SW 1271 (cell line): ENCODE data around the gene AFF3.

Experiments
- DNase-seq, 2 experiments: peaks; one replicate each; lab custom pipeline; 2025; lab: John Stamatoyannopoulos, UW

AFF3 gene

DNA sequence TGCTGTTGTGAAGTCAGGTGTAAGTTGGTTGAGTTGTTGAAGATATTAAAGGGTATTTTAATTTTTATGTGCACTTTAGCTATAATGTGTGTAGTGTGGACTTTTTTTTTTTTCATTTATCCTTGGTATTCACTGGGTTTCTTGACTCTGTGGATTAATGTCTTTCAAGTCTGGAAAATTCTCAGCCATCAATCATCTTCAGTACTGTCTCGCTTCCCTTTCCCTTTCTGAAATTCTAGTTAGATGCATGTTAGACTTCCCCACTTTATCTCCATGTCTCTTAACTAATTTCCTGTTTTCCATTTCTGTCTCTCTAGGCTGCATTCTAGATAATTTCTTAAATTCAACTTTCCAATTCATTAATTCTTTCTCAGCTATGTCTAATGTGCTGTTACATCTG is 404.9 kb downstream of the AFF3 start:
- DNase-seq, result no peak

DNA sequence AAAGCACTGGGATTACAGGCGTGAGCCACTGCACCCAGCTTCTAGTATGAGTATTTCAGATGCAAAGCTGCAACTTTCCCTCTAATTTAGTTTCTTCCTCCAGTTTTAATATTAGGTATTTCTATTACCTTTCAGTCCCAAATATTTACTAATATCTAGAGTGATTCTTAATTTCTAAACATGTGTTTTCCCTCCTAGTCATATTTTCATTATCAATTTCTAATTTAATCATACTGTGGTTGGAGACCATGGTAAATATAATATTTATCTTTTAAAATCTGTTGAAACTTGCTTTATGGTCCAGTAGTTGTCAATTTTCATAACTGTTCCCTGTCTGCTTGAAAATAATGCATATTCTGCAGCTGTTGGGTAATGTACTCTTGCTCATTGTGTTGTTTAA is 406.6 kb downstream of the AFF3 start:
- DNase-seq, result no peak

DNA sequence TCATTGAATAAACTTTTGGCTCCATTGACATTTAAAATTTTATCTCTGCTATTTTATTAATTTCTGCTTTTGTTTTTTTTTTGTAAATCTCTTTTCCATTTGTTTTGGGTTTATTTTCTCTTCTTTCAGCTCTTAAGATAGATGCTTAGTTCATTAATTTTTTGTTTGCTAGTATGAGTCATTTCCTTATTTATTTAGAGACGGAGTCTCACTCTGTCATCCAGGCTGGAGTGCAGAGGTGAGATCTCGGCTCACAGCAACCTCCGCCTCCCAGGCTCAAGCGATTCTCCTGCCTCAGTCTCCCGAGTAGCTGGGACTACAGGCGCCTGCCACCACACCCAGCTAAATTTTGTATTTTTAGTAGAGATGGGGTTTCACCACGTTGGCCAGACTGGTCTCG is 407.1 kb downstream of the AFF3 start:
- DNase-seq, result peak in 1 of 2 experiments; percentile 3

DNA sequence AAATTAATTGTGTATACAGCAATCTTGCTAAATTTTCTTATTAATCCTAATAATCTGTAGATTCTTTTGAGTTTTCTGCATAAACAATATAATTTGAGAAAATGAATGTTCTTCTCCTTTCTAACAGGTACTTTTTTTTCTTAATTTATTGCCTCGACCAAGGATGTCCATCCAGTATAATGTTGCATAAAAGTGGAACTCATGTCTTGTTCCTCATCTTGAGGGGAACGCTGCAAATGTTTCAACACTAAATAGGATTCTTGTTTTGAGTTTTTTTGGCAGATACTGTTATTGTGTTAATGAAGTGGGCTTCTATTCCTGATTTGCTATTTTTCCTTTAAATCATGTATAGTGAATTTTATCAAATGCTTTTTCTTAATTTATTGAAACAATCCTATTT is 408.2 kb downstream of the AFF3 start:
- no peak for DNase-seq

DNA sequence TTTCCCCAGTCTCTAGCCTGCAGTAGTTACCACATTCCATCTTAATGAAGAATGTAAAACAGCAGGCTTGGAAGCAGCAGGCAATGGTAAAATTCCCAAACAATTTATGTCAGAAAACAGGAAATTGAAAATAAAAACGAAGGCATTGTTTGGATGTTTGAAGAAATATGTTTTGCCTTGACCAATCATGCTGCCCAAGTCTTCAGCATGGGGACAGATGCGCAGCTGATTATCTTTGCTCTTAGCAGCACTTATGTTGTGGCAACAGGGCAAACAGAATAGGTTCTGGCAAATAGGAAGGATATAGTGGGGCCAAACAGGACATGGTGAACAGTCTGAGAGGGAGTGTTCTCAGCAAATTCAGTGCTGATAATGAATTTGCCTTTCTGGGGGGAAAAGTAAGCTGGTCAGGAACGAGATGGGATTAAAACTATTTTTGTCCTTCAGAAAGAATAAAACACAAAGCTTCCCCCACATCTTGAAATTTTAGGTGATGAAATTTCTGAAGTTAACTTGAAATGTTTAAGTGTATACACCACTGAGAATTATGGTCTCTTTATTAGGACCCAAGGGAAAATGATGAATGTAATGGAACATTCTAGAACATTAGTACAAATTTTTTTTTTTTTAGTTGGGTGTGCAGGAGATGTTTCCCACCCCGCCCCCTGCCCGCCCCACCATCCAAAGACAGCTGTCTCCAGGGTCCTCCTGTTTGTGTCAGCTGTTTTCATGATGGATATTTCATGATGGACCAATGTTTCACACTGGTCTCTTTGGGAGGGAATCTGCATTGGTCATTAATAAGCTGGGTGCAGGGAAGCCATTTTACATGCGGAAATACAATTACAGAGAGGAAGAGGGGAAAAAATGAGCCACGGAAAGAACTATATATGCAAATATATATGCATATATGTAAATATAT is 413.0 kb downstream of the AFF3 start:
- DNase-seq, result peak in 1 of 2 experiments; percentile 9

DNA sequence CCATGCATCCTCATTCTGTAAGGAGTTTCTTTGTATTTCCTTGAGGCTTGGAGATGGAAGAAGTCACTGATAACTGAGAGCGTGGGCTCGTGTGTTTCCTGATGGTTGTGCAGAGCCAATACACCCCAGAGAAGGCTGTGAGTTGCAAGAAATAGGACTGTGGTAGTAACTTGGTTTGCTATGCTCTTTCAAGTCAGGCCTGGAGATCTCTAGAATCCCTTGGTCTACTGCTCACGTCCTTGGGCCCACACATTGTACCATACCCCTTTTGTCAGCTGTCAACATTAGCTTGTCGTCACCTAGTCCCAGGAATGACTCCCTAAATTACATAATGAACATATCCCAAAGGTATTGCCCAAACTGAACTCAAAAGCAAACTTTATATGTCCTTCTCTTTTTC is 414.2 kb downstream of the AFF3 start:
- no peak for DNase-seq

DNA sequence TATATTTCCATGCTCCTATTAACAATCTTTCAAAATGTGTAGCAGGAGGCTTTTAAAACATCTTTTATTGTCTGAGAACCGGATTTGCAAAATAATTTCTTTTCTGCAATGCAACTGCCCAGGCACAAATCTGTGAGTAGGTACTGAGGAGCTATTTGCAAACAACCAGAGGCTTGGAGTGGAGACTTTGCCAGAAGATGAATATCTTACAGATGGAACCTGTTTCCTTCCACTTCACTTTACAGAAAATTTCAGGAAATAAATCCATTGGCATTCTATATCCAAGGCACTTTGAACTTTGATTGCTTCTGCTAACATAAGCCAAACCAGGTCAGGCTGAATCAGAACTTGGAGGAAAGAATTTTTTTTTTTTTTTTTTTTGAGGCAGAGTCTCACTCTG is 415.2 kb downstream of the AFF3 start:
- DNase-seq, result no peak

DNA sequence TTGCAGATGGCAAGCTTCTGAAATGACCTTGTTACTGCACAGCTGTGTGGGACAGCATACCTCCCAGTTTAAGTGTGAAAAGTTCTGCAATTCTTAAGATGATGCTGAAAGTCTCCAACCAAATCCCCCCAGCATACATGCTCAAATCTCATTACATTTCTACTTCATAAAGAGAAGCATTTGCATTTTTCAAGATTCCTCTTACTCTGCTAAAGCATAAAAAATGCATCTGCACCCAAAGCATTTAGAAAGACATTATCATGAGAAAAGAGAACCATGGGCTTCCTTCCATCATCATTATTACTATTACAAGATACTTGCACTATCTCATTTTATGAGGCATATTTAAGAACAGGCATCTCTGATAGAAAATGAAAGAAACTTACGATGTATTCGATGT is 415.7 kb downstream of the AFF3 start:
- no peak for DNase-seq

DNA sequence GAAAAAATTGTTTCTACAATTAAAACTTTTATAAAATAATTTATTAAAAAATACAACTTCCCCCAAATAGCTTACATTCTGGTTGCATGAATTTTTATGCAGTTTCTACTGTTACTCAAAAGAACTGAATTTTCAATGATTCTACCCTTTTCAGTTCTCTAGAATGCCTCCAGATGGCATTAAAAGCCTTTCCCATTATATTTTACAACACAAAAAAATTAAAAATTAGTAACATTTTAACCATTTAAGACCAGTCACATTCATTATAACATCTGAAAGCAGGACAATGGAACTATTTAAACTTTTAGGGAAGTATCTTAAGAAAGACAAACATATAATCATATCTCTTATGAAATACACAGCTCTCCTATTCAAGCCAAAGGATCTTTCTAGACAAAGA is 416.6 kb downstream of the AFF3 start:
- no peak for DNase-seq

DNA sequence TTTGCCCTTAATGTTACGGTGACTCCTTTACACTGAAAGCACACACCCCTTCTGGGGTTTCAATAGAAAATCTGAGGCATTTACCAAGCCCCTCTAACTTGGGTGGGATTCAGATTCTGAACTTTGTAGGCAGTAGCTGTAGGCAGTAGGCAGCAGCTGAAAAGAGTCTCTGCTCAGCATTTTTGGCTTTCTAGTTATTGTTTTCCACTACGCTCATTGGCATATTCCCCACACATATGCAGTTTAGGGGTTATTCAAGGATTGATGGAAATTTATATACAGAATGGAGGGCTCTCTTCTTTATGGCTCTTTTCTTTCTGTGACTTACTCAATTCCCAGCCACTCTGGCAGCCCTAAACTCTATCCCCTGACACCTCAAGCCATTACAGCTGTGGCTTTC is 419.9 kb downstream of the AFF3 start:
- no peak for DNase-seq

DNA sequence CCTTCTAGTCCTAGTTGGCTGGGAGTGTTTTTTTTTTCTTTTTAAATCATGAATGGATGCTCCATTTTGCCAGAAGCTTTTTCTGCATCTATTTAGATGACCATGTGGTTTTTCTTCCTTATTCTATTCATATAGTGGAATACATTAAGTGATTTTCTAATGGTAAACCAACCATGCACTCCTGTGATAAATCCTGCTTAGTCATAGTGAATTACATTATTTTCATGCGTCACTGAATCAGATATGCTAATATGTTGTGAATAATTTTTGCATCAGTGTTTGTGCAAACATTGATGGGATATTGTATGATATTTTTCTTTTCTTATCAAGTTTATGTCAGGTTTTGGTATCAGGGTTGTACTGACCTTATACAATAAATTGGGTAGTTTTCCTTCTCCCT is 423.3 kb downstream of the AFF3 start:
- DNase-seq, result no peak

DNA sequence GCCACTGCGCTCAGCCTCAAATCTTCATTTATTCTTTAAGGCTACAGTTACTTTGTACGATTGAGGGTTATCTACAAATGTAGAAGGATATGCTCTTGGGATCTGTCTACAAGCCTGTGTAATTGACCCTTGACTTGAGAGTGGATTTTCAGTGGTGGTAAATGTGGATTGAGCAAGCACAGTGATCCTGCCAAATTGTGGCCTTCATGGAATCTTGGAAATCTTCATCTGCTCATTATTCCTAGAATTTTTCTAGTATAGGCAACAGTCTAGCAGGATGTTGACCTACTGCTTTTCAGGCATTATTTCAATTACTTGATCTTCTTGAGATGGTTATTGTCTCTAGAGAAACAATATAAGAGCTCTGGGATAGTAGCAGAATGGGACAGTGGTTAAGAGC is 426.4 kb downstream of the AFF3 start:
- no peak for DNase-seq

DNA sequence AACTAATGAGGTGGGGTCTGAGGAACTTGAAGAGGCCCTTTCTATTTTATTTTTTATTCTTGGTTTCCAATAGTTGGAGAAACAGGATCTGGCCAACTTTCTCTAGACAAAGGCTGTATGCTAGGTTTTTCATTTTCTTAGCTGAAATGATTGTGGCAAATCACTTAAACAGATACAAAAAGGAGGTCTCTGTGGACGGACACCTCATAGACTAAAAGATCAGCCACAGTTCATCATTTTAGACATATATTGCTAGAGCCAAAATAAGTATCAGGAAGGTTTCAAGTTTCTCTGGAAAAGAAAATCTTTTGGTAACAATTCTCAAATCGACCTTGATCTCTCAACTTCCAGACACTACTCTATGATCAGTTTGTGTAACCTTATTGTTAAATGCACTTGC is 428.0 kb downstream of the AFF3 start:
- no peak for DNase-seq

DNA sequence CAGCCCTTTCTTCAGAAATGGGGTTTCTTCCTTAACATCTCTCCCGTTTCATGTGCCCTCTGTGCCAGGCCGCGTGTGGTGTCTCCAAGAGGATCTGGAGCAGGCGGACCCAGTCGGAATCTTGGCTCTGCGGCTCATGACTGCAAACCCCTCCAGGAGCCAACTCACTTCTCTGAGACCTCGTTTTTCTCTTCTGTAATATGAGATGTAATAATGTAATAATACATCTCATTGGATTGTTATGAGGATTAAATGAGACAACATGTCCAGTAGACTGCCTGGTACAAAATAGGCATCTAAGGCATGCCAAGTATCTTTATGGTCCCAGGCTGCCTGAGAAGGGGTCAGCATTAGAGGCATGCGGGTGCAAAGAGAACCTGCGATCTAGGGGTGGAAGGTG is 431.2 kb downstream of the AFF3 start:
- no peak for DNase-seq

DNA sequence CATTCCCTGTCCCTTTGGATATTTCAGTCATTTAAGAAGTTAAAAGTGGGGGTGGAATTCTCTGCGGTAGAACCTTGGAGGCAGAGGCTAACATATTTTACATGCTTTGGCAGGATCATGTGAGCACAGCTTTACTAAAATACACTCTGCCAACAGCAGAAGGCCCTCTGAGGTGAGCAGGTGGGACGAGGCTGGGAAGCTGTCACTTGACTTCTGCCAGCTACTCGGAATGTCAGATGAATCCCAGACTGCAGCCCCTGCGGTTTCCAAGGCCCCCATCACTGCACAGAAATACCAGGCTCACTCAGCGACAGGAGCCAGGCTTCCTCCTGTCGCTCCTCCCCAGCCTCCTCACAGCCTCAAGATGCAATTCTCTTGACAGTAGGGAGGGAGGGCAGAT is 431.7 kb downstream of the AFF3 start:
- no peak for DNase-seq

DNA sequence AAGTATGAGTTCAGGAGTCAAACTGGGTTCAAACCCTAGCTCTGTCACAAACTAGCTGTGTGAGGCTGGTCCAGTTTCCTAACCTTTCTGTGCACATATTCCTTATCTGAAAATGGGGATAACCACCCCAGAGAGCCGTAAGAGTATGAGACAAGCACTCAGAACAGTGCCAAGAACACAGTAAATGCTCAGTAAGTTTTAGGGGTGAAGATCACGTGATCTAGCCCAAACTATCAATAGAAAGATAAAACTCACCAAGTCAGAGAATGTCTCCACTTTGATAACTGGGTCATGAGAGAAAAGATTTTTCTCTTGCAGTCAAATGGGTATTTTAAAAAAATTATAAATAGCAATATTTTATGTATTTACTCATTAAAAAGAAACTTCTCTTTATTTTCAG is 433.2 kb downstream of the AFF3 start:
- DNase-seq, result no peak

DNA sequence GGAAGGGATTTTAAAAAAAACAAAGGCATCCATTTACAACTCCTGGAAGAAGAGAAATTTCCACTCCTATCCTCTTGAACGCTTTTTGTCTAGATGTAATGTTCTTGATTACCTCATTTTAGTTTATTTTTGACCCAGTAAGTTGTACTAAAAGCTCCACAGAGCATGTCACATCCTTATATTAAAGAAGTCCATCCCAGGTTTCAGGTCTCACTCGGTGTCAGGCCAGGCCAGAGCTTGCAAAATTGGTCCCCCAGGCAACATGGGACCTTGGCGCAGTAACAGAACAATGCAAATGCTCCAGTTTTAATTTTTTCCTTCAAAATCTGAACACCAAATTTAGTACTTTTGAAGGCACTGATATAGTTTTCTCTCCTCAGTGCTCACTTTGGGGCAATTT is 434.2 kb downstream of the AFF3 start:
- no peak for DNase-seq

DNA sequence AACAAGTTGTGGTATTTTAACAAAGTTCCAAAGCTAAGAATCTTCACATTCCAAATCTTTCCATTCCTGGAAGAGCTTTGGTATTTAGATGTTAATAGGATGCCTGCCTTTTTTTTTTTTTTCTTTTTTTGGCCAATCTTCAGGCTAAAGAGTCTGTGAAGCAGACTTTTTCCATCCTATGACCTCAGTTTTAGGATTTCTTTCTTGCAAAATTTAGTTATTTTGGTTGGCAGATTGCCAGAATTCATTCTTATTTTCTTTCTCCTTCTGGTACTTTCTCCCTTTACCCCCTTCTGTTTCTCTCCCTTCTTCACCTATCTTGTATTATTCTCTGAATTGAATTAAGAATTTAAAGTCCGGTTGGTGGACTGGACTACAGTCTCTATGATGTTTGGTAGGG is 434.8 kb downstream of the AFF3 start:
- DNase-seq, result no peak

DNA sequence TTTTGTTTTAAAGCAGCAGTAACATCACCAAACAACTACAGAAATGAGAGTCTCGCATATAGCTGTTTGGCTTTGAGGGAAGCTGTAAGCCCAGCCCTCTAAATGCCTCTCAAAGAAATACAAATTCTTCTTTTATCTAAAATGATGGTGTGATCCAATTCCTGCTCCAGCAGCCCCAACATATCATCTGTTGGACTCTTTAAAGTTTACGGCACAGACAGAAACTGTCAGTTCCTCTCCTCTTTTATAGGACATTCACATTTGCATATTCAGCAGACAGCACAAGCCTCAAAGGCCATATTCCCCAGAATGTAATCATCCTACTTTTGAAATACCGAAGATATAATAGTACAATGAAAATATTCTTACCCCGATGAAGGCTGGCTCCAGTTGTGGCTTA is 435.7 kb downstream of the AFF3 start:
- DNase-seq, result no peak

DNA sequence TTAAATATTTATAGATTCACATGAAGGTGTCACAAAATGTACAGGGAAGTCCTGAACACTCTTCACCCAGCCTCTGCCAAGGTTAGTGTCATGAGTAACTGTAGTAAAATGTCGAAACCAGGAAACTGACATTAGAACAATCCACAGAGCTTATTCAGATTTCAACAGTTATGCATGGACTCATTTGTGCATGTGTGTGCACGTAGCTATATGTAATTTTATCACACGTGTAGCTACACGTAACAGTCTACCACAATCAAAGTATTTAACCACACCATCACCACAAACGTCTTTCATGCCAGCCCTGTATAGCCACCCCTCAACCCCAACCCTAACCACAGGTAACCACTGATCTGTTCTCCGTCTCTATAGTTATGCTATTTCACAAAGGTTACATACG is 440.9 kb downstream of the AFF3 start:
- DNase-seq, result no peak

DNA sequence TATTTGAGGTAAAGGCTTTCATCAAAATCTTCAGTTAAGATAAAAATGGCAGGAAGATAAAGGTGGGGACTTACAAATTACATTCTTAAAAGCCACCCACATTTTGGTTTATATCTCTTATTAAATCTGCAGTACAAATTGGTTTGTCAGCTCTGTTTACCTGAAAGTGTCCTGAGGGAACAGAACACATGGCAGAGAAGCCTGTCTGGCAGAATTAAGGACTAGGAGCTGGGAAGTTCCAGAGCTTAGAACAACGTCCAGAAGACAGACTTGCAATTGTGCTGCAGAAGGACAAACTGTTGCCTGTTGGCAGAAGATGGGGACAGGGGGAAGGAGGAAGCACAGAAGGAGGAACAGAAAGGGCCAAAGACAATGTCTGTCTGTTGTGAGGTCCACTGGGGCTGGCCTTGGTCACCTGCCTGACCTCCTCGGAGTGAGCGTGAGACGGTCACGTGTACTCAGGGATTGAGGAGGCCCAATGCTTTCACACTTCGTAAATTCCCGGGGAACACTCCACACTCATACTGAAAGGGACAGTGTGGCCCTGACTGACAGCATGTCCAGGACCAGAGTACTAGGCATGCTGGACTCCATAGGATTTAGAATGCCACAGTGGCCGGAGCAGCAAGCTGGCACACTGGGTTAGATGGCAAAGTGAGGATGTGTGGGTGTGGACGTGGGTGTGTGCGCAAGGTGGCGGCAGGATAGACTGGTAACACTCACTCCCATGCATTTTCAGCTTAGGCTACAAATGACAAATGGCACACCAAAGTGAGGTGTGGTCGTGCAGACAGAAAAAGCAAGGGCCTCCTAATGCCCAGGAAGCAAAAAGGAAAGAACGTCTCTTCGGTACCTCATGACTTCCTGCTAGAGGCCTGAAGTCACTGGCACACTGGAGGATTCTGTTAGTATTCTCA is 441.6 kb downstream of the AFF3 start:
- DNase-seq, result no peak

DNA sequence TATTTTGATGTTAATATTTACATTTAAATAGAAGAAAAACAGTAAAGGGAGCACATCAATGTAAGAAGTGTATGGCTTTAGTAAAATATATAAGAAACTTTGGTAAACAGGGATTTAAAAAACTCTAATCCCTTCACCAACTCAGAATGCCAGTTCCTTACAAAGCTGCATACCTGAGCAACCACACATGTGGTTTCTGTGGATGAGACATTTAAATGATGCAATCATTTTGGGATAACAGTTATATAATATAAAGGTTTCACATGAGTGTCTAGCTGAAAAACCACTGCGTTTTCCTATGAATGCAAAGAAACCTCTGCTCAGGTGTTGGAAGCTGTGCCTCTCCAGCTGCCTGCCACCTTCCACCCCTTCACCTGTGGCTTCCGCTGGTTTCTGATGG is 443.5 kb downstream of the AFF3 start:
- no peak for DNase-seq
